Thoracic aorta (tissue), 2 donors: ENCODE results near the gene SDK1. TPM values are rescaled to one million over a fixed set of nuclear protein-coding genes. Genes with fewer than 3 reads are reported as not detected.

Source experiments
- ATAC-seq: fragments of 150-250 bp; one replicate; pipeline ENCODE4 v1.8.0; 2017; ENCODE audit warnings: low read depth; ENCODE audit not compliant: insufficient number of reproducible peaks, low FRiP score
- DNase-seq: peaks from one replicate; pipeline ENCODE4 v3.0.0-alpha.2; 2020; ENCODE audit warnings: low spot score
- H3K27ac ChIP-seq, 2 donors: fragments of 200-600 bp; sonication (generic); 1 replicate in 1 of 2; 2 replicates in 1 of 2; pipeline ENCODE4 v1.5.1; 2016; ENCODE audit warnings: mild to moderate bottlenecking in 2 of 2, moderate library complexity in 2 of 2
- H3K27me3 ChIP-seq: fragments of 200-600 bp; sonication (generic); replicated peaks from 2 replicates; pipeline ENCODE4 v1.6.0; 2016; ENCODE audit warnings: mild to moderate bottlenecking; ENCODE audit not compliant: insufficient read depth
- H3K36me3 ChIP-seq: fragments of 200-600 bp; sonication (generic); one replicate; pipeline ENCODE4 v1.5.1; 2016
- H3K4me1 ChIP-seq, 2 donors: fragments of 200-600 bp; sonication (generic); 1 replicate in 1 of 2; 2 replicates in 1 of 2; pipeline versions ENCODE4 v1.5.1 to v1.6.0; 2016; ENCODE audit warnings: low read depth in 2 of 2, mild to moderate bottlenecking in 1 of 2; ENCODE audit not compliant: control insufficient read depth in 1 of 2
- H3K4me3 ChIP-seq: fragments of 200-600 bp; sonication (generic); 2 replicates; pipeline ENCODE4 v1.5.1; 2016; ENCODE audit warnings: mild to moderate bottlenecking
- H3K9me3 ChIP-seq: fragments of 200-600 bp; sonication (generic); 2 replicates; pipeline ENCODE4 v1.5.1; 2016
- CTCF ChIP-seq: fragments of 200-600 bp; sonication (generic); IDR thresholded peaks from one replicate; pipeline ENCODE4 v1.5.1; 2019; ENCODE audit warnings: antibody characterized with exemption
- total RNA-seq, 2 donors: library from RNA; depleted of rRNA; stranded (reverse); fragments of >200 nt; gene quantifications; one replicate each; pipeline versions ENCODE4 v1.1.0 to v1.2.3, GENCODE V29; 2016

The SDK1 gene
- total RNA-seq, 2 donors from 2014 or later = 27.5 to 29.2 TPM

GRCh38 chr7:4245866-4246470 is 944.9 kb downstream of the SDK1 start:
- H3K27ac ChIP-seq = no peak overlapping the region
- no peak overlapping the region for H3K4me3 ChIP-seq
- H3K4me1 ChIP-seq = no peaks in the 10 kb centered on the region
- ATAC-seq = no peak
- no peaks in the 10 kb centered on the region for H3K36me3 ChIP-seq
- no peak for DNase-seq
- TF ChIP-seq CTCF = no peak
- no peaks in the 10 kb centered on the region for H3K9me3 ChIP-seq
- H3K27me3 ChIP-seq = no peaks in the 10 kb centered on the region

- Histone ChIP-seq H3K36me3 (no peaks in the 10 kb centered on the region), H3K9me3 (no peaks in the 10 kb centered on the region), H3K27me3 (no peaks in the 10 kb centered on the region), H3K4me3 (no peak overlapping the region), H3K27ac (no peak overlapping the region), H3K4me1 (no peaks in the 10 kb centered on the region)
- DNase-seq = no peak
- no peak for TF ChIP-seq CTCF
- ATAC-seq = no peak
Measured at GRCh38 chr7:4246536-4246935, 945.5 kb downstream of the SDK1 start.

- H3K36me3 ChIP-seq = no peaks in the 10 kb centered on the region
Measured at GRCh38 chr7:4247106-4247876, 946.2 kb downstream of the SDK1 start.

GRCh38 chr7:4248295-4248694 is 947.2 kb downstream of the SDK1 start:
- ATAC-seq = no peak
- H3K27me3 ChIP-seq = no peaks in the 10 kb centered on the region
- H3K4me3 ChIP-seq = no peak overlapping the region
- no peak for DNase-seq
- H3K36me3 ChIP-seq = no peaks in the 10 kb centered on the region
- no peak for TF ChIP-seq CTCF
- H3K9me3 ChIP-seq = no peaks in the 10 kb centered on the region
- H3K4me1 ChIP-seq = no peaks in the 10 kb centered on the region
- H3K27ac ChIP-seq = no peak overlapping the region

More at GRCh38 chr7:4247106-4247876, 946.2 kb downstream of the SDK1 start:
- Histone ChIP-seq H3K27ac (no peak overlapping the region), H3K4me1 (no peaks in the 10 kb centered on the region), H3K4me3 (no peak overlapping the region), H3K9me3 (no peaks in the 10 kb centered on the region), H3K27me3 (no peaks in the 10 kb centered on the region)
- TF ChIP-seq CTCF = no peak
- no peak for DNase-seq
- ATAC-seq = no peak

- no peaks in the 10 kb centered on the region for H3K36me3 ChIP-seq
- H3K27ac ChIP-seq = no peak overlapping the region
- H3K4me3 ChIP-seq = no peak overlapping the region
- DNase-seq (no peak), ATAC-seq (no peak)
- H3K9me3 ChIP-seq = no peaks in the 10 kb centered on the region
- no peak for TF ChIP-seq CTCF
- no peaks in the 10 kb centered on the region for H3K27me3 ChIP-seq
- H3K4me1 ChIP-seq = no peaks in the 10 kb centered on the region
Measured at GRCh38 chr7:4249241-4249640, 948.2 kb downstream of the SDK1 start.
